BE2C (cell line): Measurements from ENCODE around the gene LEKR1.
"Not testable (repeated sequence)": the region's sequence is repeated elsewhere in the genome, so short reads cannot be mapped to it uniquely, and the experiment has no call there.

ENCODE experiments used
- DNase-seq: peaks from one replicate; pipeline ENCODE4 v3.0.0-alpha.2; 2020
- H3K27me3 ChIP-seq: fragments of 250-450 bp; sonication (Bioruptor Pico); 2 replicates; pipeline ENCODE4 v1.5.1; 2020; ENCODE audit warnings: mild to moderate bottlenecking
- H3K36me3 ChIP-seq: fragments of 250-450 bp; sonication (Bioruptor Pico); 2 replicates; pipeline ENCODE4 v1.5.1; 2020; ENCODE audit warnings: mild to moderate bottlenecking
- H3K4me1 ChIP-seq: fragments of 250-450 bp; sonication (Bioruptor Pico); 2 replicates; pipeline ENCODE4 v1.5.1; 2020
- H3K4me3 ChIP-seq: 2 replicates; pipeline ENCODE4 v1.5.1; 2011; ENCODE audit warnings: low read depth, low read length
- H3K9me3 ChIP-seq: fragments of 250-450 bp; sonication (Bioruptor Pico); 2 replicates; pipeline ENCODE4 v1.5.1; 2020
- TF ChIP-seq, protein P1 (sequence below): IDR thresholded peaks from 2 replicates; pipeline ENCODE4 v1.5.1; 2012; ENCODE audit warnings: mild to moderate bottlenecking, low read depth, low read length

Gene LEKR1

DNA sequence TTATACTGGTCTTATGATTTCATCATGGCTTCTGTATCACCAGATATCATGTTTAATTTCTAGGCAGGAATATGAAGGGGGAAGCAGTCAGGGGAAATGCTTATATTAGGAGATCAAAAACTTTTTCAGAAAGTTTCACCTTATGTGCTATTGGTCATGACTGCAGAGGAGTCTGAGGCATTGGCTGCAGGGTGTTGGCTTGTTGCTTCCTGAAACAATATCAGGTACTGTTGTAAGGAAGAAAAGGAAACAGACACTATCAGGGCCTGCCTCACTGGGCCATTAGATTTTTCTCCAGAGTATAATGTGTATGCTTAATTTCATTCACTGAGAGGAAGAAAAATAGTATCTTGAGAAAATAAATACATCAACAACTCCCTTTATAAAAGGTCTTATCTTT, 34.7 kb downstream of the LEKR1 start:
- DNase-seq = no peak
- TF ChIP-seq, protein P1, sequence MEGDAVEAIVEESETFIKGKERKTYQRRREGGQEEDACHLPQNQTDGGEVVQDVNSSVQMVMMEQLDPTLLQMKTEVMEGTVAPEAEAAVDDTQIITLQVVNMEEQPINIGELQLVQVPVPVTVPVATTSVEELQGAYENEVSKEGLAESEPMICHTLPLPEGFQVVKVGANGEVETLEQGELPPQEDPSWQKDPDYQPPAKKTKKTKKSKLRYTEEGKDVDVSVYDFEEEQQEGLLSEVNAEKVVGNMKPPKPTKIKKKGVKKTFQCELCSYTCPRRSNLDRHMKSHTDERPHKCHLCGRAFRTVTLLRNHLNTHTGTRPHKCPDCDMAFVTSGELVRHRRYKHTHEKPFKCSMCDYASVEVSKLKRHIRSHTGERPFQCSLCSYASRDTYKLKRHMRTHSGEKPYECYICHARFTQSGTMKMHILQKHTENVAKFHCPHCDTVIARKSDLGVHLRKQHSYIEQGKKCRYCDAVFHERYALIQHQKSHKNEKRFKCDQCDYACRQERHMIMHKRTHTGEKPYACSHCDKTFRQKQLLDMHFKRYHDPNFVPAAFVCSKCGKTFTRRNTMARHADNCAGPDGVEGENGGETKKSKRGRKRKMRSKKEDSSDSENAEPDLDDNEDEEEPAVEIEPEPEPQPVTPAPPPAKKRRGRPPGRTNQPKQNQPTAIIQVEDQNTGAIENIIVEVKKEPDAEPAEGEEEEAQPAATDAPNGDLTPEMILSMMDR = no peak
- Histone ChIP-seq H3K4me1 (no peaks in the 10 kb centered on the region), H3K9me3 (no peaks in the 10 kb centered on the region), H3K27me3 (no peaks in the 10 kb centered on the region; the same call in 1 of the 2 replicates), H3K36me3 (no peaks in the 10 kb centered on the region), H3K4me3 (no peak overlapping the region)

GRCh38 chr3:156862338-156862737, 36.2 kb downstream of the LEKR1 start:
- H3K4me1 ChIP-seq = no peaks in the 10 kb centered on the region
- no peaks in the 10 kb centered on the region; the same call in 1 of the 2 replicates for H3K27me3 ChIP-seq
- no peak overlapping the region for H3K4me3 ChIP-seq
- TF ChIP-seq, protein P1 = no peak
- H3K36me3 ChIP-seq = no peaks in the 10 kb centered on the region
- DNase-seq = no peak
- no peaks in the 10 kb centered on the region for H3K9me3 ChIP-seq

DNA sequence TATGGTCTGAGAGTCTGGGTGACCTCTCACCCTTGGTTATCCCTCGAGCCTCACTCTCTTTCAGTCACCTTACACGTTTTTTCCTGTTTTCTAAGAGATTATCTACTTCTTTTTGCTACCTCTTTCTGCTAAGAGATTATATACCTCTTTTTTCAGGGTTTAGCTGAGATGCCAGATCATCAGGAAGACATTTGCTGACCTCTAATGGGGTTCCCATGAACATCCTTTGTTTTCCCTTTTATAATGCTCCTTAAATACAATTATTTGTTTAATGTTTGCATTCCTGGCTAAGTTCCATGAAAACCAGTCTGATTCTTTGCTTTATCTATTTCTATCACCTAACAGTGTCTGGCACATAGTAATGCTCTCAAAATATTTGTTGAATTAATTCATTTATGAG, 39.6 kb downstream of the LEKR1 start:
- no peaks in the 10 kb centered on the region for H3K9me3 ChIP-seq
- no peak for DNase-seq
- H3K36me3 ChIP-seq = no peaks in the 10 kb centered on the region
- no peaks in the 10 kb centered on the region for H3K4me1 ChIP-seq
- no peak overlapping the region for H3K4me3 ChIP-seq
- no peaks in the 10 kb centered on the region; the same call in 1 of the 2 replicates for H3K27me3 ChIP-seq
- TF ChIP-seq, protein P1 = no peak

DNA sequence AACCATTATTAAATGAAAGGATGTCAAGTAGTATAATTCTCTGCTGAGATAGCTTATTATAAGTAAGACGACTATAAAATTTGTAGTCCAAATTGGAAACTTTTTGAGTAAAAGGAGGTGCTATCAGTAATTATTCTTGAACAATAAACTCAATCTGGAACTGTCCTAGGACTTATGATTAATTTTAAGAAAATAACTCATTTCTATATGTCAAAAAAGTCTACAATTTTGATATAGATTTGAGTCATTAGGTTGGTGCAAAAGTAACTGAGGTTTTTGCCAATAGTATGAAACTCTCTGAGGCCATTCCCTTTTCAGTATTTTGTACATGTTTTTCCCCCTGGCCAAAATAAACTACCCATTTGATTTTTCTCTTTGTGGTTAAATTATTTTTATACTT, 41.0 kb downstream of the LEKR1 start:
- TF ChIP-seq, protein P1 = no peak
- Histone ChIP-seq H3K36me3 (no peaks in the 10 kb centered on the region), H3K4me3 (no peak overlapping the region), H3K9me3 (no peaks in the 10 kb centered on the region), H3K27me3 (no peaks in the 10 kb centered on the region; the same call in 1 of the 2 replicates), H3K4me1 (no peaks in the 10 kb centered on the region)
- DNase-seq = no peak

DNA sequence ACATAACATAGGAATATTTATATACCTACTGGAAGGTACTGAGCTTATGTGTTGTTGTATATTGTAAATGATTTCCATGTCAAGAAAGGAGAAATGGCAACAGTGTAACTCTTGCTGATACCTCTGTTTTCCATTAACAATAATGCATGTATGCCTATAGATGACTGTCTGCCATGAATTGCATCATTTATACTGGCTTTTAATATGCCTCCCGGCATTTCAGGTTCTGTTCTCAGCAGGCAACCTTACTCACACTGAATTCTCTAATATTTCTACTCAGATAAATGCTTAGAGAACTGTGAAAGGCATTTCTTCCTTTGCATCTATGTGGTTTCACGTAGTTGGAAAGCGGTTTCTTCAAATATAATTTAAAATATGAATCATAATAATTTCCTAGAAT, 41.8 kb downstream of the LEKR1 start:
- Histone ChIP-seq H3K4me1 (no peaks in the 10 kb centered on the region), H3K4me3 (no peak overlapping the region), H3K27me3 (no peaks in the 10 kb centered on the region; the same call in 1 of the 2 replicates), H3K9me3 (no peaks in the 10 kb centered on the region), H3K36me3 (no peaks in the 10 kb centered on the region)
- DNase-seq = no peak
- TF ChIP-seq, protein P1 = no peak

DNA sequence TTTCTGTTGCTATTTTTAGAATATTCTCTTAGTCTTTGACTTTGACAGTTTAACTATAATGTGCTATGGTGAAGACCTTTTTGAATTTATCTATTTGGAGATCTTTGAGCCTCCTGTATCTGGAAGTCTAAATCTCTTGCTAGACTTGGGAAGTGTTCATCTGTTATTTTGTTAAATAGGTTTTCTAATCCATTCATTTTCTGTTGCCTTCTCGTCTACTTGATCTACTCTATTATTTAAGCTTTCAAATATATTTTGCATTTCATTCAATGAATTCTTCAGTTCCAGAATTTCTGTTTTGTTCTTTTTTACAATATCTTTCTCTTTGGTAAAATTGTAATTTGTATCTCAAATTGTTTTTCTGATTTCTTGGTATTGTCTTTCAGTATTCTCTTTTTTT, 47.8 kb downstream of the LEKR1 start:
- Histone ChIP-seq H3K4me1 (no peaks in the 10 kb centered on the region), H3K4me3 (no peak overlapping the region), H3K27me3 (no peaks in the 10 kb centered on the region), H3K9me3 (no peaks in the 10 kb centered on the region), H3K36me3 (no peaks in the 10 kb centered on the region)
- TF ChIP-seq, protein P1 = no peak
- no peak for DNase-seq

DNA sequence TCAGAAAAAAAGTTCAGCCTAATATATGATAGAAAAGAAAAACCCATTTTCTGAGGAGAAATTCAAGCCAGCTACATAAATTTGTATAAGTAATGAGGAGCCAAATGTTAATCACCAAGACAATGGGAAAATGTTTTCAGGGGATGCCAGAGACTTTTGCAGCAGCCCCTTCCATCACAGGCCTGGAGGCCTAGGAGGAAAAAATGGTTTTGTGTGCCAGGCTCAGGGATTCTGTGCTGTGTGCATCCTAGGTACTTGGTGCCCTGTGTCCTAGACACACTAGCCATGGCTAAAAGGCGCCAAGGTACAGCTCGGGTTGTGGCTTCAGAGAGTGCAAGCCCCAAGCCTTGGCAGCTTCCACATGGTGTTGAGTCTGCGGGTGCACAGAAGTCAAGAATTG, 53.3 kb downstream of the LEKR1 start:
- H3K9me3 ChIP-seq, H3K4me3 ChIP-seq, H3K27me3 ChIP-seq, H3K4me1 ChIP-seq, DNase-seq, H3K36me3 ChIP-seq: not testable (repeated sequence)
